Mucosa of stomach (tissue), 1 donor: Measurements from ENCODE around the gene MYOZ1.
A peak's percentile ranks its signal among the peaks of the same experiment; 100 is the strongest.

Experiments
- H3K27me3 ChIP-seq: one replicate; pipeline ENCODE4 v1.7.0; 2013; ENCODE audit warnings: mild to moderate bottlenecking, low read length; ENCODE audit not compliant: control insufficient read depth, insufficient read depth
- H3K36me3 ChIP-seq: one replicate; pipeline ENCODE4 v1.7.0; 2013; ENCODE audit warnings: low read length; ENCODE audit not compliant: control insufficient read depth, insufficient read depth
- H3K4me1 ChIP-seq: one replicate; pipeline ENCODE4 v1.7.0; 2013; ENCODE audit warnings: mild to moderate bottlenecking, low read length; ENCODE audit not compliant: control insufficient read depth, insufficient read depth
- H3K4me3 ChIP-seq: one replicate; pipeline ENCODE4 v1.7.0; 2013; ENCODE audit warnings: low read length
- H3K9ac ChIP-seq: one replicate; pipeline ENCODE4 v1.7.0; 2013; ENCODE audit warnings: mild to moderate bottlenecking, low read length, moderate library complexity
- H3K9me3 ChIP-seq: one replicate; pipeline ENCODE4 v1.7.0; 2013; ENCODE audit warnings: mild to moderate bottlenecking, low read length, moderate library complexity; ENCODE audit not compliant: control insufficient read depth
- donor health status: Pancreatic carcinoma.

Gene MYOZ1

GRCh38 chr10:73655257-73655989 lies 14.1 kb upstream of the MYOZ1 start:
- no peak overlapping the region for H3K4me3 ChIP-seq

GRCh38 chr10:73653701-73654100 lies 12.4 kb upstream of the MYOZ1 start:
- H3K36me3 ChIP-seq: no peaks in the 10 kb centered on the region
- H3K27me3 ChIP-seq: no peaks in the 10 kb centered on the region
- no peak overlapping the region for H3K4me3 ChIP-seq
- no peaks in the 10 kb centered on the region for H3K4me1 ChIP-seq
- H3K9ac ChIP-seq: no peak overlapping the region
- no peaks in the 10 kb centered on the region for H3K9me3 ChIP-seq

More at GRCh38 chr10:73655257-73655989, 14.1 kb upstream of the MYOZ1 start:
- no peaks in the 10 kb centered on the region for H3K27me3 ChIP-seq
- no peaks in the 10 kb centered on the region for H3K4me1 ChIP-seq
- no peak overlapping the region for H3K9ac ChIP-seq
- no peaks in the 10 kb centered on the region for H3K9me3 ChIP-seq
- H3K36me3 ChIP-seq: no peaks in the 10 kb centered on the region

- peaks cover 2% of the 10 kb centered on the region for H3K27me3 ChIP-seq
- peaks cover 5% of the 10 kb centered on the region for H3K4me1 ChIP-seq
- no peak overlapping the region for H3K4me3 ChIP-seq
- H3K9me3 ChIP-seq: no peaks in the 10 kb centered on the region
- H3K36me3 ChIP-seq: no peaks in the 10 kb centered on the region
- no peak overlapping the region for H3K9ac ChIP-seq
These were observed 11.9 kb upstream of the MYOZ1 start for GRCh38 chr10:73653195-73653594.

GRCh38 chr10:73650537-73651331 lies 9.5 kb upstream of the MYOZ1 start:
- peaks cover 2% of the 10 kb centered on the region for H3K27me3 ChIP-seq
- H3K4me3 ChIP-seq: no peak overlapping the region
- no peak overlapping the region for H3K9ac ChIP-seq
- H3K36me3 ChIP-seq: no peaks in the 10 kb centered on the region
- H3K4me1 ChIP-seq: peaks cover 18% of the 10 kb centered on the region
- no peaks in the 10 kb centered on the region for H3K9me3 ChIP-seq

GRCh38 chr10:73649876-73650536 lies 8.7 kb upstream of the MYOZ1 start:
- peaks cover 2% of the 10 kb centered on the region for H3K27me3 ChIP-seq
- H3K9ac ChIP-seq: no peak overlapping the region
- peaks cover 18% of the 10 kb centered on the region for H3K4me1 ChIP-seq
- H3K9me3 ChIP-seq: no peaks in the 10 kb centered on the region
- H3K36me3 ChIP-seq: no peaks in the 10 kb centered on the region
- no peak overlapping the region for H3K4me3 ChIP-seq

GRCh38 chr10:73648975-73649829 lies 7.9 kb upstream of the MYOZ1 start:
- no peak overlapping the region for H3K4me3 ChIP-seq
- peaks cover 2% of the 10 kb centered on the region for H3K27me3 ChIP-seq
- no peaks in the 10 kb centered on the region for H3K9me3 ChIP-seq
- H3K9ac ChIP-seq: no peak overlapping the region
- no peaks in the 10 kb centered on the region for H3K36me3 ChIP-seq
- peaks cover 25% of the 10 kb centered on the region for H3K4me1 ChIP-seq

- Histone ChIP-seq H3K9ac (peak overlapping the region; percentile 78), H3K4me1 (peaks cover 33% of the 10 kb centered on the region), H3K9me3 (no peaks in the 10 kb centered on the region), H3K36me3 (no peaks in the 10 kb centered on the region), H3K4me3 (peak overlapping the region; percentile 67), H3K27me3 (peaks cover 2% of the 10 kb centered on the region)
These were observed 6.8 kb upstream of the MYOZ1 start for GRCh38 chr10:73647875-73648651.

GRCh38 chr10:73647211-73647874 lies 6.1 kb upstream of the MYOZ1 start:
- Histone ChIP-seq H3K4me1 (peaks cover 33% of the 10 kb centered on the region), H3K9ac (peak overlapping the region; percentile 78), H3K27me3 (peaks cover 2% of the 10 kb centered on the region), H3K9me3 (no peaks in the 10 kb centered on the region), H3K36me3 (no peaks in the 10 kb centered on the region), H3K4me3 (peak overlapping the region; percentile 67)

- Histone ChIP-seq H3K4me1 (peaks cover 37% of the 10 kb centered on the region), H3K9ac (no peak overlapping the region), H3K4me3 (no peak overlapping the region), H3K36me3 (no peaks in the 10 kb centered on the region), H3K9me3 (no peaks in the 10 kb centered on the region), H3K27me3 (peaks cover 2% of the 10 kb centered on the region)
These were observed 5.3 kb upstream of the MYOZ1 start for GRCh38 chr10:73646598-73647041.

- Histone ChIP-seq H3K4me1 (peaks cover 37% of the 10 kb centered on the region), H3K36me3 (no peaks in the 10 kb centered on the region), H3K9ac (no peak overlapping the region), H3K27me3 (peaks cover 2% of the 10 kb centered on the region), H3K4me3 (no peak overlapping the region), H3K9me3 (no peaks in the 10 kb centered on the region)
These were observed 4.0 kb upstream of the MYOZ1 start for GRCh38 chr10:73645251-73645650.
